Liver (tissue), 3 donors: ENCODE measurements around the gene GMDS.

Experiments used
- HNF4A ChIP-seq, 2 donors: conservative IDR thresholded peaks; 2 replicates each; pipeline ENCODE4 v1.6.1; 2016; ENCODE audit warnings: antibody characterized with exemption in 2 of 2, mild to moderate bottlenecking in 2 of 2
- TAF1 ChIP-seq: conservative IDR thresholded peaks from 2 replicates; pipeline ENCODE4 v1.6.1; 2016; ENCODE audit warnings: antibody characterized with exemption, mild to moderate bottlenecking
- TF ChIP-seq, protein P1 (sequence below): fragments of 150-350 bp; IDR thresholded peaks from 2 replicates; pipeline ENCODE4 v1.5.1; 2017; ENCODE audit warnings: improper control_type of control experiment, low read depth, low read length; ENCODE audit not compliant: missing input control
- TF ChIP-seq, protein P2 (sequence below): IDR thresholded peaks from 2 replicates; pipeline ENCODE4 v1.6.1; 2016; ENCODE audit warnings: antibody characterized with exemption
- TF ChIP-seq, protein P3 (sequence below): IDR thresholded peaks from 2 replicates; pipeline ENCODE4 v1.6.1; 2016; ENCODE audit warnings: antibody characterized with exemption
- donor health status: healthy.
- donor health status: healthy.

- TF ChIP-seq, protein P1, sequence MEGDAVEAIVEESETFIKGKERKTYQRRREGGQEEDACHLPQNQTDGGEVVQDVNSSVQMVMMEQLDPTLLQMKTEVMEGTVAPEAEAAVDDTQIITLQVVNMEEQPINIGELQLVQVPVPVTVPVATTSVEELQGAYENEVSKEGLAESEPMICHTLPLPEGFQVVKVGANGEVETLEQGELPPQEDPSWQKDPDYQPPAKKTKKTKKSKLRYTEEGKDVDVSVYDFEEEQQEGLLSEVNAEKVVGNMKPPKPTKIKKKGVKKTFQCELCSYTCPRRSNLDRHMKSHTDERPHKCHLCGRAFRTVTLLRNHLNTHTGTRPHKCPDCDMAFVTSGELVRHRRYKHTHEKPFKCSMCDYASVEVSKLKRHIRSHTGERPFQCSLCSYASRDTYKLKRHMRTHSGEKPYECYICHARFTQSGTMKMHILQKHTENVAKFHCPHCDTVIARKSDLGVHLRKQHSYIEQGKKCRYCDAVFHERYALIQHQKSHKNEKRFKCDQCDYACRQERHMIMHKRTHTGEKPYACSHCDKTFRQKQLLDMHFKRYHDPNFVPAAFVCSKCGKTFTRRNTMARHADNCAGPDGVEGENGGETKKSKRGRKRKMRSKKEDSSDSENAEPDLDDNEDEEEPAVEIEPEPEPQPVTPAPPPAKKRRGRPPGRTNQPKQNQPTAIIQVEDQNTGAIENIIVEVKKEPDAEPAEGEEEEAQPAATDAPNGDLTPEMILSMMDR = no peak
- TF ChIP-seq HNF4A (conservative IDR thresholded peaks at IDR 0.05) (no peak), TAF1 (no peak)
- TF ChIP-seq, protein P2, sequence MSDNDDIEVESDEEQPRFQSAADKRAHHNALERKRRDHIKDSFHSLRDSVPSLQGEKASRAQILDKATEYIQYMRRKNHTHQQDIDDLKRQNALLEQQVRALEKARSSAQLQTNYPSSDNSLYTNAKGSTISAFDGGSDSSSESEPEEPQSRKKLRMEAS = no peak
- TF ChIP-seq, protein P3, sequence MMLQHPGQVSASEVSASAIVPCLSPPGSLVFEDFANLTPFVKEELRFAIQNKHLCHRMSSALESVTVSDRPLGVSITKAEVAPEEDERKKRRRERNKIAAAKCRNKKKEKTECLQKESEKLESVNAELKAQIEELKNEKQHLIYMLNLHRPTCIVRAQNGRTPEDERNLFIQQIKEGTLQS = no peak
Measured at GRCh38 chr6:1890071-1890470, 355.3 kb downstream of the GMDS start.
